PC-3 (cell line): ENCODE results near the gene OR5H6. TPM values are rescaled to one million over a fixed set of nuclear protein-coding genes. Genes with fewer than 3 reads are reported as not detected.

Experiments
- ATAC-seq: fragments of 200-7000 bp; cut with Tn5 transposase; 2 replicates; pipeline ENCODE4 v1.9.1; 2020; ENCODE audit warnings: mild to moderate bottlenecking, moderate library complexity
- BruUV-seq: library from RNA; stranded (reverse); fragments of 400-500 nt; replicated peaks from 2 replicates; lab custom pipeline; 2021; lab: Mats Ljungman, UMichigan
- CTCF ChIA-PET: fragments of 300-600 bp; sonication (Branson Sonifier 250); formaldehyde crosslinking; loops from one replicate; lab custom pipeline; 2022; ENCODE audit warnings: antibody characterized with exemption; lab: Charles Lee
- POLR2A ChIA-PET: fragments of 300-600 bp; sonication (Branson Sonifier 250); formaldehyde crosslinking; loops from one replicate; lab custom pipeline; 2022; ENCODE audit warnings: antibody characterized with exemption; ENCODE audit not compliant: unreplicated experiment; lab: Charles Lee
- DNase-seq: peaks from one replicate; pipeline ENCODE4 v3.0.0-alpha.2; 2015
- H2AFZ ChIP-seq: fragments of 300-600 bp; sonication (generic); 2 replicates; pipeline ENCODE4 v1.6.0; 2016; ENCODE audit warnings: antibody characterized with exemption, low read length
- H3F3A ChIP-seq: fragments of 300-600 bp; sonication (generic); one replicate; pipeline ENCODE4 v1.6.0; 2017; ENCODE audit warnings: antibody characterized with exemption, low read length, control low read depth, mild to moderate bottlenecking; ENCODE audit not compliant: unreplicated experiment
- H3K27ac ChIP-seq: fragments of 300-600 bp; sonication (generic); 2 replicates; pipeline ENCODE4 v1.5.1; 2016; ENCODE audit warnings: mild to moderate bottlenecking, low read length
- H3K27me3 ChIP-seq: fragments of 300-600 bp; sonication (generic); 2 replicates; pipeline ENCODE4 v1.6.1; 2016; ENCODE audit warnings: low read length, mixed read lengths
- H3K36me3 ChIP-seq: fragments of 300-600 bp; sonication (generic); 2 replicates; pipeline ENCODE4 v1.6.1; 2016; ENCODE audit warnings: low read depth, mixed run types, low read length, mixed read lengths
- H3K4me1 ChIP-seq: fragments of 300-600 bp; sonication (generic); 2 replicates; pipeline ENCODE4 v1.5.1; 2016; ENCODE audit warnings: low read length; ENCODE audit not compliant: insufficient read depth
- H3K4me2 ChIP-seq: fragments of 300-600 bp; sonication (generic); 2 replicates; pipeline ENCODE4 v1.6.0; 2016; ENCODE audit warnings: low read length
- H3K4me3 ChIP-seq: fragments of 300-600 bp; sonication (generic); 2 replicates; pipeline ENCODE4 v1.5.1; 2016; ENCODE audit warnings: mild to moderate bottlenecking, low read length, mixed read lengths
- H3K79me2 ChIP-seq: fragments of 300-600 bp; sonication (generic); 2 replicates; pipeline ENCODE4 v1.6.1; 2017; ENCODE audit warnings: low read length, mixed read lengths
- H3K9ac ChIP-seq: fragments of 300-600 bp; sonication (generic); 2 replicates; pipeline ENCODE4 v1.6.0; 2016; ENCODE audit warnings: mild to moderate bottlenecking, low read length
- H3K9me2 ChIP-seq: fragments of 300-600 bp; sonication (generic); replicated peaks from 2 replicates; pipeline ENCODE4 v1.6.1; 2016; ENCODE audit warnings: mixed run types, low read length, mixed read lengths
- H3K9me3 ChIP-seq: fragments of 300-600 bp; sonication (generic); 2 replicates; pipeline ENCODE4 v1.6.1; 2016; ENCODE audit warnings: low read length, mixed read lengths
- H4K20me1 ChIP-seq: fragments of 300-600 bp; sonication (generic); 2 replicates; pipeline ENCODE4 v1.6.1; 2016; ENCODE audit warnings: low read length, mixed read lengths
- EZH2 ChIP-seq: fragments of 300-600 bp; sonication (generic); IDR thresholded peaks from one replicate; pipeline ENCODE4 v1.6.1; 2017; ENCODE audit warnings: antibody characterized with exemption, mild to moderate bottlenecking, low read length; ENCODE audit not compliant: unreplicated experiment
- EZH2phosphoT487 ChIP-seq: fragments of 300-600 bp; sonication (generic); IDR thresholded peaks from 2 replicates; pipeline ENCODE4 v1.6.1; 2018; ENCODE audit warnings: mild to moderate bottlenecking, antibody characterized with exemption, low read length, borderline replicate concordance
- intact Hi-C: fragments of 100-400 bp; cut with micrococcal nuclease; formaldehyde crosslinking; loops from 2 replicates; pipeline ENCODE4 v1.9.0; 2023
- total RNA-seq: library from RNA; depleted of rRNA; stranded (reverse); fragments of >200 nt; gene quantifications from 2 replicates; pipeline ENCODE4 v1.2.3, GENCODE V29; 2014
- TF ChIP-seq, protein P1 (sequence below): fragments of 300-600 bp; sonication (generic); conservative IDR thresholded peaks from 2 replicates; pipeline ENCODE4 v1.5.1; 2017; ENCODE audit warnings: antibody characterized with exemption, low read depth, mild to moderate bottlenecking, low read length

OR5H6 gene
- total RNA-seq, 1 experiment from 2014 or later = not detected

DNA sequence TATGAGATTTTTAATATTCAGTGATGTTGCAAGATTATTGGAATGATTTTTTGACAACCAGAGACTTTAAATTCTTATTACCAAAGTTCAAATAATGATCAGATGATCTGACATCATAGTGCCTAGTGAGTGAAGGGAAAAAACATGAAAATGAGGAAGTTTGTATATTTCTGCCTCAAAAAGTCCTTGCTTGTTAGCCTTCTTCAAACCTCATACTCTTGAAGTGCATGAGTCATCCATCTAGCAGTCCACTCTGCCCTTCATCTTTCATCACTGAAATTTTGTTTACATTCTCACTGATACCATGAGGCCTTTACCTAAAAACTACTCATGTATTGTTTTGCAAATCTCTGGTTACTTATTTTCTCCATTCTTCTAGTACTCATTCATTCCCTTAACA is 23.9 kb upstream of the OR5H6 start:
- intact Hi-C loops = no loop called here
- Histone ChIP-seq H3K9me3 (no peaks in the 10 kb centered on the region), H3K36me3 (no peaks in the 10 kb centered on the region), H3K9ac (no peak overlapping the region), H3K27ac (no peak overlapping the region), H3K79me2 (no peaks in the 10 kb centered on the region), H3K9me2 (no peaks in the 10 kb centered on the region), H4K20me1 (no peaks in the 10 kb centered on the region), H3K27me3 (peaks cover 9% of the 10 kb centered on the region; the same call in 1 of the 2 replicates), H2AFZ (no peak overlapping the region), H3F3A (no peaks in the 10 kb centered on the region), H3K4me2 (no peak overlapping the region), H3K4me3 (no peak overlapping the region), H3K4me1 (no peaks in the 10 kb centered on the region)
- BruUV-seq = no TSS peak
- DNase-seq (no peak), ATAC-seq (no peak)
- no peak for TF ChIP-seq EZH2phosphoT487
- TF ChIP-seq, protein P1, sequence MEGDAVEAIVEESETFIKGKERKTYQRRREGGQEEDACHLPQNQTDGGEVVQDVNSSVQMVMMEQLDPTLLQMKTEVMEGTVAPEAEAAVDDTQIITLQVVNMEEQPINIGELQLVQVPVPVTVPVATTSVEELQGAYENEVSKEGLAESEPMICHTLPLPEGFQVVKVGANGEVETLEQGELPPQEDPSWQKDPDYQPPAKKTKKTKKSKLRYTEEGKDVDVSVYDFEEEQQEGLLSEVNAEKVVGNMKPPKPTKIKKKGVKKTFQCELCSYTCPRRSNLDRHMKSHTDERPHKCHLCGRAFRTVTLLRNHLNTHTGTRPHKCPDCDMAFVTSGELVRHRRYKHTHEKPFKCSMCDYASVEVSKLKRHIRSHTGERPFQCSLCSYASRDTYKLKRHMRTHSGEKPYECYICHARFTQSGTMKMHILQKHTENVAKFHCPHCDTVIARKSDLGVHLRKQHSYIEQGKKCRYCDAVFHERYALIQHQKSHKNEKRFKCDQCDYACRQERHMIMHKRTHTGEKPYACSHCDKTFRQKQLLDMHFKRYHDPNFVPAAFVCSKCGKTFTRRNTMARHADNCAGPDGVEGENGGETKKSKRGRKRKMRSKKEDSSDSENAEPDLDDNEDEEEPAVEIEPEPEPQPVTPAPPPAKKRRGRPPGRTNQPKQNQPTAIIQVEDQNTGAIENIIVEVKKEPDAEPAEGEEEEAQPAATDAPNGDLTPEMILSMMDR = no peak
- TF ChIP-seq EZH2 = no peak
- ChIA-PET POLR2A (no interaction called here), CTCF (no interaction called here)

DNA sequence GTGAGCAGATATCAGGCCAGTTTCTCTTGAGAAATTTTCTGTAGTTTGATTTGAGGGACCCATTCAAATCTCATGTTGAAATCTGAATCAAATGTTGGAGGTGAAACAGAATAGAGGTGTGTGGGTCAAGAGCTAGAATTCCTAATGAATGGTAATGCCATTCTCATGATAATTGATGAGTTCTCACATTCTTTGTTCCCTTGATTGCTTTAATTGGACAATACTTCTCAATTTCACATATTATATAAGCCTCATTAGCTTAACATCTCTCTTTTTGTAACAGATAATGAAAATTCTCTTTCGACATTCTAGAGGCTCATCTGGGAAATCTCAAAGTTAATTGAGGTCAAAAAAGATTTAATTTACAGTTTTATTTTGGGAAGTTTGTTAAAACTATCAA is 21.9 kb upstream of the OR5H6 start:
- no peaks in the 10 kb centered on the region for H3K36me3 ChIP-seq
- intact Hi-C loops = no loop called here
- CTCF ChIA-PET = no interaction called here
- 0 out of 2 replicates have a peak, but pooled peaks cover 5% of the 10 kb centered on the region for H3K27me3 ChIP-seq
- H3K4me3 ChIP-seq = no peak overlapping the region
- H3K27ac ChIP-seq = no peak overlapping the region
- H3F3A ChIP-seq = no peaks in the 10 kb centered on the region
- no peaks in the 10 kb centered on the region for H3K9me3 ChIP-seq
- H2AFZ ChIP-seq = no peak overlapping the region
- no peaks in the 10 kb centered on the region for H3K79me2 ChIP-seq
- BruUV-seq = no TSS peak
- POLR2A ChIA-PET = no interaction called here
- no peaks in the 10 kb centered on the region for H3K4me1 ChIP-seq
- no peak overlapping the region for H3K4me2 ChIP-seq
- no peak overlapping the region for H3K9ac ChIP-seq
- H3K9me2 ChIP-seq = no peaks in the 10 kb centered on the region
- ATAC-seq (no peak), DNase-seq (no peak)
- H4K20me1 ChIP-seq = no peaks in the 10 kb centered on the region
- TF ChIP-seq, protein P1 = no peak
- no peak for TF ChIP-seq EZH2
- no peak for TF ChIP-seq EZH2phosphoT487

DNA sequence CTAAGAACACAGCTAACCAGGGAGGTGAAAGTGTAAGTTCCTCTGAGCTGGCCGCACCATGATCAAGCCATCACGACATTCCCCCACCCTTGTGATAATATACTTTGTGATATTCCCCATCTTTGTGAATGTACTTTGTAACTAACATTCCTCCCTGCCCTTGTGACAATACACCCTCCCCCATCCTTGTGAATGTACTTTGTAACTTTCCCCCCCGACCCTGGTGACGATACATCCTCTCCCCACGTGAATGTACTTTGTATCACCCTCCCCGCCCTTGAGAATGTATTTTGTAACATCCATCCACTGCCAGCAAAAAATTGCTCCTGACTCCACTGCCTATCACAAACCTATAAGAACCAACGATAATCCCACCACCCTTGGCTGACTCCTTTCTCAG is 20.2 kb upstream of the OR5H6 start:
- ChIA-PET POLR2A (no interaction called here), CTCF (no interaction called here)
- Histone ChIP-seq H4K20me1 (no peaks in the 10 kb centered on the region), H2AFZ (no peak overlapping the region), H3K27ac (no peak overlapping the region), H3K4me3 (no peak overlapping the region), H3K27me3 (0 out of 2 replicates have a peak, but pooled peaks cover 11% of the 10 kb centered on the region), H3K4me2 (no peak overlapping the region), H3K9me3 (no peaks in the 10 kb centered on the region), H3K36me3 (no peaks in the 10 kb centered on the region), H3F3A (no peaks in the 10 kb centered on the region), H3K9me2 (no peaks in the 10 kb centered on the region), H3K79me2 (no peaks in the 10 kb centered on the region), H3K9ac (no peak overlapping the region), H3K4me1 (no peaks in the 10 kb centered on the region)
- no peak for ATAC-seq
- TF ChIP-seq EZH2 (no peak), EZH2phosphoT487 (no peak)
- TF ChIP-seq, protein P1 = no peak
- intact Hi-C loops = no loop called here
- no TSS peak for BruUV-seq
- DNase-seq = no peak
